ENCODE data around the gene BICC1. TPM values are rescaled to one million over a fixed set of nuclear protein-coding genes. Genes with fewer than 3 reads are reported as not detected.

Gene BICC1
- total RNA-seq, 1 donor from 2014 or later = 9.3 TPM

DNA sequence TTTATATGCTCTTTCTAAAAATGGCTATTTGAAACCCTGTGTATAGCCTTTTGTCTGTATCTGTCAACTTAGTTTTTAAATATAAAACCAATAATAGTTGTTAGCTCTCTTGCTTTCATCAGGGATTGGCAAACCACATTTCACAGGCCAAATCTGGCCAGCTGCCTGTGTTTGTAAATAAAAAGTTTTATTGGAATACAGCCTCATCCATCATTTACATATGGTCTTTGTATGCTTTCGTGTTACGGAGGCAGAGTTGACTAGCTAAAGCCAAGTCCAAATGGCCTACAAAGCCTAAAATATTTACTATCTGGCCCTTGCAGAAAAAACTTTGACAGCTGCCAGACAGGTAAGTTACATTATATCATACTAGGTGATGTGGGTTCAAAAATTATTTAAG lies 235.0 kb downstream of the BICC1 start:
- intact Hi-C loops (cut with DNase I) = no loop called here
- Histone ChIP-seq H3K27me3 (no peaks in the 10 kb centered on the region), H3K27ac (no peak overlapping the region), H3K9me3 (no peaks in the 10 kb centered on the region), H3K4me3 (no peak overlapping the region), H3K4me1 (peaks cover 0 to 9% of the 10 kb centered on the region in 2 donors), H3K36me3 (no peaks in the 10 kb centered on the region)
- no peak for DNase-seq (ENCODE audit: low spot score in 2 of 2)
- TF ChIP-seq, protein P1, sequence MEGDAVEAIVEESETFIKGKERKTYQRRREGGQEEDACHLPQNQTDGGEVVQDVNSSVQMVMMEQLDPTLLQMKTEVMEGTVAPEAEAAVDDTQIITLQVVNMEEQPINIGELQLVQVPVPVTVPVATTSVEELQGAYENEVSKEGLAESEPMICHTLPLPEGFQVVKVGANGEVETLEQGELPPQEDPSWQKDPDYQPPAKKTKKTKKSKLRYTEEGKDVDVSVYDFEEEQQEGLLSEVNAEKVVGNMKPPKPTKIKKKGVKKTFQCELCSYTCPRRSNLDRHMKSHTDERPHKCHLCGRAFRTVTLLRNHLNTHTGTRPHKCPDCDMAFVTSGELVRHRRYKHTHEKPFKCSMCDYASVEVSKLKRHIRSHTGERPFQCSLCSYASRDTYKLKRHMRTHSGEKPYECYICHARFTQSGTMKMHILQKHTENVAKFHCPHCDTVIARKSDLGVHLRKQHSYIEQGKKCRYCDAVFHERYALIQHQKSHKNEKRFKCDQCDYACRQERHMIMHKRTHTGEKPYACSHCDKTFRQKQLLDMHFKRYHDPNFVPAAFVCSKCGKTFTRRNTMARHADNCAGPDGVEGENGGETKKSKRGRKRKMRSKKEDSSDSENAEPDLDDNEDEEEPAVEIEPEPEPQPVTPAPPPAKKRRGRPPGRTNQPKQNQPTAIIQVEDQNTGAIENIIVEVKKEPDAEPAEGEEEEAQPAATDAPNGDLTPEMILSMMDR (IDR thresholded peaks at IDR 0.05) = no peak

DNA sequence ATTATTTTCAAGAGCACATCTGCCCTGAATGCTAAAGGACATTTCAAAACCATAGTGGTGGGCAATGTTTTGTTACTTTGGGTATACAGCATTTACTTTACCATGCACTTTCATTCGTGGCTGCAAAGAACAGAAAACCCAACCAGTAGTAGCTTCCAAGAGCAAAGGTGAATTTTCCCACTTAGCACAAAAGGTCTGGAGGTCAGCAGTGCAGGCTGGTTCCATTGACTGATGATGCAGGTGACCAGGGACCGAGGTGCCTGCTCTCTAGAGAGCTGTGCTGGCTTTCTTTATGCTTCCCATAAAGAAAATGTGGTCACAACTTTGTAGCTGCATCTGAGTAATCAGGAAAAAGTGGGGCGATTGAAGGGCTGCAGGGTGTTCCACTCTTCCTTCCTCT lies 240.0 kb downstream of the BICC1 start:
- H3K27ac ChIP-seq = no peak overlapping the region
- TF ChIP-seq, protein P1 (IDR thresholded peaks at IDR 0.05) = no peak
- intact Hi-C loops (cut with DNase I) = no loop called here
- peaks cover 0 to 15% of the 10 kb centered on the region in 2 donors for H3K4me1 ChIP-seq
- DNase-seq (ENCODE audit: low spot score in 2 of 2) = no peak
- no peaks in the 10 kb centered on the region for H3K9me3 ChIP-seq
- no peaks in the 10 kb centered on the region for H3K36me3 ChIP-seq
- no peaks in the 10 kb centered on the region for H3K27me3 ChIP-seq
- no peak overlapping the region for H3K4me3 ChIP-seq

DNA sequence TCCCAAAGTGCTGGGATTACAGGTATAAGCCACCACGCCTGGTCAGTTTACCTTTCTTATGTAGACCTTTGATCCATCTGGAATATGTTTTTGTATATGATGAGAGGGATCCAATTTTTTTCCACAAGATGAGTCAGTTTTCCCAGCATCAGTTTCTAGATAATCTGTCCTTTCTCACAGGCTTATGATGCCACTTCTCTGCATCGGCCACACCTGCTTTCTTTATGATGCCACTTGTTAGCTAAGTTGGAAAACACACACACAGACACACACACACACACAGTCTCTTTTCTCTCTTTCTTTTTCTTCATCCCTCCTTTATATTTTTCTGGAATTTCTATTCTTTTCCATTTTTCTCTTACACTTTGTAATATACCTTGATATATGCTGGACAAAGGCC lies 240.8 kb downstream of the BICC1 start:
- Histone ChIP-seq H3K4me1 (peaks cover 0 to 15% of the 10 kb centered on the region in 2 donors), H3K27me3 (no peaks in the 10 kb centered on the region), H3K36me3 (no peaks in the 10 kb centered on the region), H3K9me3 (no peaks in the 10 kb centered on the region), H3K4me3 (no peak overlapping the region), H3K27ac (no peak overlapping the region)
- intact Hi-C loops (cut with DNase I) = no loop called here
- no peak for DNase-seq (ENCODE audit: low spot score in 2 of 2)
- TF ChIP-seq, protein P1 (IDR thresholded peaks at IDR 0.05) = no peak

DNA sequence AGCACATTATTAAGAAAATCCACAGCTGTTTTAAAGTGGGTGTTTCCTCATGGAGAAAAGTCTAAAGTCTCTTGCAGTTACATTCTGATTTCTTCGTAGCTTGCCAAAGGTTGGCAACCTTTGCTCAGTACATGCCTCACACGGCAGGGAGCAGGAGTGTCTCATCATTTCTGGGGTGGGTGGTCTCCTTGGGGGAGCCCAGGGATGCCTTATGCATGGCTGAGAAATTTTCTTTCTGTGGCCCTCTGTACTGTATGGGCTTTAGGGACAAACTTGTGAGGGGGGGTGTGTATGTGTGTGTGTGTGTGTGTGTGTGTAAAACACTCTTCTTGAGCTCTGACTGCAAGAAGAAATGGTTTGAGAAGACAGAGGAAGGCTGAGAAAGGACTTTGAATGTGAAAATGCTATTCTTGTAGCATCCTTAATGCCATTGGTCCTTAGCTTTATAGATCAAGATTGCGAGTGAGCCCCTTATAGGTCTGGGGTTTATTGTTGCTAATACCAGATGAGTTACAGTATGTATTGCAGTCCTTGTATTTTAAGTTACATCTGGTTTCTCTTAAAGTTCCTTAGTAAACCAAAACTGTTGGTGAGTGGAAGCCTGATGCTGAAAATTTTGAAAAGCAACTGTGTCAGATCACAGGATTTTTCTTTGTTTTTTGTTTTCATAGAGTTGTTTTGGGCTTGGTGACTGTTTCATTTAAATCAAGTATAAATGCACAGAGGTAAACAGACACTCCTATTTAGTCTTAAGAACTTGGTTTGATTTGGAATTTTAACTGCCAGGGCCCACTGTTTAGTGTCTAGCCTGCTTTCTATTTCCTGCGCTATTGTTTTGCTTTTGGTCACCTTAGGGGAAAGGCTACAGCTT lies 242.0 kb downstream of the BICC1 start:
- TF ChIP-seq, protein P1 (IDR thresholded peaks at IDR 0.05) = no peak
- Histone ChIP-seq H3K4me3 (peak overlapping the region in 1 of 2 donors; percentile 51), H3K27me3 (no peaks in the 10 kb centered on the region), H3K9me3 (no peaks in the 10 kb centered on the region), H3K4me1 (peaks cover 0 to 22% of the 10 kb centered on the region in 2 donors), H3K27ac (peak overlapping the region; percentile 67 to 78), H3K36me3 (no peaks in the 10 kb centered on the region)
- intact Hi-C loops (cut with DNase I) = no loop called here
- DNase-seq (ENCODE audit: low spot score in 2 of 2) = no peak

DNA sequence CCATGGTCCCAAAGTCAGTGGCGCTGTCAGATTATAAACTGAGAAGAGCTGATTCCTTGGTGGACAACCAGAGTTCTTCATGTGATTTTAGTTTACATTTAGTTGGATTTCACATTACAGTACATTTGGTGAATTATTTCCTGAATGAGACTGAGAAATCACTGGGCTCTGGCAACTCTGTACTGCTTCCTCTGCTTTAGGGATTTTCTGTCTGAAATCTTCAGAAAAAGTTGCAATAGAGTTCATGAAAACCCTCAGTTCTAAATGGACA lies 242.6 kb downstream of the BICC1 start:
- intact Hi-C loops (cut with DNase I) = no loop called here
- peak overlapping the region; percentile 67 to 78 for H3K27ac ChIP-seq
- H3K9me3 ChIP-seq = no peaks in the 10 kb centered on the region
- TF ChIP-seq, protein P1 (IDR thresholded peaks at IDR 0.05) = no peak
- no peak for DNase-seq (ENCODE audit: low spot score in 2 of 2)
- H3K36me3 ChIP-seq = no peaks in the 10 kb centered on the region
- H3K4me3 ChIP-seq = peak overlapping the region; percentile 41 to 51
- no peaks in the 10 kb centered on the region for H3K27me3 ChIP-seq
- peaks cover 0 to 22% of the 10 kb centered on the region in 2 donors for H3K4me1 ChIP-seq

All from ascending aorta (tissue), 2 donors.